Neural cell (in vitro differentiated cells): Measurements from ENCODE around the gene ENKUR. TPM values are rescaled to one million over a fixed set of nuclear protein-coding genes. Genes with fewer than 3 reads are reported as not detected.

ENCODE experiments used
- H2AFZ ChIP-seq: fragments of 200-600, 300-800 bp; sonication (generic), shearing (Covaris generic); 2 replicates; pipeline ENCODE4 v1.6.0; 2014; ENCODE audit warnings: low read depth, mild to moderate bottlenecking, antibody characterized with exemption, low read length, moderate library complexity
- H3F3A ChIP-seq: fragments of 200-600 bp; shearing (Covaris generic); 2 replicates; pipeline ENCODE4 v1.6.1; 2016; ENCODE audit warnings: mild to moderate bottlenecking, moderate library complexity, mixed read lengths, antibody characterized with exemption, low read length; ENCODE audit not compliant: insufficient read depth, poor library complexity, severe bottlenecking
- H3K27ac ChIP-seq: fragments of 200-600, 300-800 bp; sonication (generic), shearing (Covaris generic); 2 replicates; pipeline ENCODE4 v1.5.1; 2014; ENCODE audit warnings: mild to moderate bottlenecking, low read length, moderate library complexity
- H3K27me3 ChIP-seq: fragments of 300-800, 200-600 bp; sonication (generic), shearing (Covaris generic); 2 replicates; pipeline ENCODE4 v1.6.0; 2014; ENCODE audit warnings: mild to moderate bottlenecking, low read depth, low read length, moderate library complexity; ENCODE audit not compliant: insufficient read depth
- H3K36me3 ChIP-seq: fragments of 300-800, 200-600 bp; sonication (generic), shearing (Covaris generic); 2 replicates; pipeline ENCODE4 v1.5.1; 2014; ENCODE audit warnings: mild to moderate bottlenecking, antibody characterized with exemption, low read length, moderate library complexity; ENCODE audit not compliant: insufficient read depth
- H3K4me2 ChIP-seq: fragments of 300-800, 200-600 bp; sonication (generic), shearing (Covaris generic); 2 replicates; pipeline ENCODE4 v1.6.0; 2014; ENCODE audit warnings: mild to moderate bottlenecking, low read length
- H3K4me3 ChIP-seq: fragments of 300-800, 200-600 bp; sonication (generic), shearing (Covaris generic); 2 replicates; pipeline ENCODE4 v1.5.1; 2014; ENCODE audit warnings: mild to moderate bottlenecking, low read length, moderate library complexity
- H3K79me2 ChIP-seq: fragments of 200-600 bp; shearing (Covaris generic); replicated peaks from 2 replicates; pipeline ENCODE4 v1.6.0; 2014; ENCODE audit warnings: mild to moderate bottlenecking, low read length, moderate library complexity; ENCODE audit not compliant: insufficient read depth
- H3K9ac ChIP-seq: fragments of 300-800, 200-600 bp; sonication (generic), shearing (Covaris generic); 2 replicates; pipeline ENCODE4 v1.6.1; 2016; ENCODE audit warnings: mild to moderate bottlenecking, low read length, mixed read lengths
- H3K9me2 ChIP-seq: fragments of 200-600 bp; shearing (Covaris generic); 2 replicates; pipeline ENCODE4 v1.6.1; 2016; ENCODE audit warnings: mild to moderate bottlenecking, low read length, mixed read lengths; ENCODE audit not compliant: insufficient read depth
- H3K9me3 ChIP-seq: fragments of 200-600, 300-800 bp; sonication (generic), shearing (Covaris generic); 2 replicates; pipeline ENCODE4 v1.6.1; 2016; ENCODE audit warnings: mild to moderate bottlenecking, mixed run types, low read length, moderate library complexity, mixed read lengths
- H4K20me1 ChIP-seq: fragments of 200-600 bp; shearing (Covaris generic); 2 replicates; pipeline ENCODE4 v1.6.1; 2016; ENCODE audit warnings: mild to moderate bottlenecking, mixed run types; ENCODE audit not compliant: insufficient read depth
- CTCF ChIP-seq: fragments of 450-650 bp; IDR thresholded peaks from 2 replicates; pipeline ENCODE4 v1.5.1; 2014; ENCODE audit warnings: antibody characterized with exemption, mild to moderate bottlenecking, moderate library complexity; ENCODE audit not compliant: poor library complexity, severe bottlenecking
- EP300 ChIP-seq: fragments of 450-650 bp; conservative IDR thresholded peaks from 2 replicates; pipeline ENCODE4 v1.6.1; 2014; ENCODE audit warnings: antibody characterized with exemption, mild to moderate bottlenecking, moderate library complexity; ENCODE audit not compliant: poor library complexity, severe bottlenecking
- EZH2 ChIP-seq: fragments of 200-600, 300-800 bp; shearing (Covaris generic), sonication (generic); IDR thresholded peaks from 2 replicates; pipeline ENCODE4 v1.6.1; 2014; ENCODE audit warnings: antibody characterized with exemption, low read length, borderline replicate concordance, mild to moderate bottlenecking; ENCODE audit not compliant: insufficient read depth, poor library complexity, severe bottlenecking
- MXI1 ChIP-seq: fragments of 450-650 bp; conservative IDR thresholded peaks from 2 replicates; pipeline ENCODE4 v1.6.1; 2014; ENCODE audit warnings: antibody characterized with exemption, mild to moderate bottlenecking; ENCODE audit not compliant: poor library complexity, severe bottlenecking
- POLR2AphosphoS5 ChIP-seq: IDR thresholded peaks from 2 replicates; pipeline ENCODE4 v1.6.1; 2012
- RAD21 ChIP-seq: fragments of 450-650 bp; conservative IDR thresholded peaks from 2 replicates; pipeline ENCODE4 v1.6.1; 2014; ENCODE audit warnings: antibody characterized with exemption, mild to moderate bottlenecking, moderate library complexity
- REST ChIP-seq: IDR thresholded peaks from 2 replicates; pipeline ENCODE4 v1.6.1; 2012; ENCODE audit warnings: borderline replicate concordance
- SMC3 ChIP-seq: fragments of 450-650 bp; conservative IDR thresholded peaks from 2 replicates; pipeline ENCODE4 v1.6.1; 2014; ENCODE audit warnings: antibody characterized with exemption, mild to moderate bottlenecking, moderate library complexity; ENCODE audit not compliant: poor library complexity
- TAF1 ChIP-seq: IDR thresholded peaks from 2 replicates; pipeline ENCODE4 v1.6.1; 2012; ENCODE audit warnings: low read depth
- polyA plus RNA-seq: library from polyadenylated mRNA; depleted of rRNA; stranded (reverse); fragments of >200 nt; gene quantifications from 2 replicates; pipeline ENCODE4 v1.2.3, GENCODE V29; 2014

The ENKUR gene
- polyA plus RNA-seq, 1 donor from 2014 or later = 2.6 TPM

- H3K4me3 ChIP-seq = no peak overlapping the region
- H4K20me1 ChIP-seq = no peaks in the 10 kb centered on the region
- no peaks in the 10 kb centered on the region for H3K9me3 ChIP-seq
- H3K9ac ChIP-seq = no peak overlapping the region
- H3K27ac ChIP-seq = no peak overlapping the region
- no peaks in the 10 kb centered on the region for H3K36me3 ChIP-seq
- H3K4me2 ChIP-seq = no peak overlapping the region
- H3F3A ChIP-seq = no peaks in the 10 kb centered on the region
- TF ChIP-seq RAD21 (no peak), EZH2 (no peak), SMC3 (no peak), REST (no peak), POLR2AphosphoS5 (no peak), CTCF (no peak), MXI1 (no peak), TAF1 (no peak), EP300 (no peak)
- H3K79me2 ChIP-seq = no peaks in the 10 kb centered on the region
- H3K9me2 ChIP-seq = no peaks in the 10 kb centered on the region
- no peak overlapping the region for H2AFZ ChIP-seq
- no peaks in the 10 kb centered on the region for H3K27me3 ChIP-seq
These were observed 48.9 kb downstream of the ENKUR start for GRCh38 chr10:24966962-24967481.

GRCh38 chr10:24965051-24965450, 50.9 kb downstream of the ENKUR start:
- H3K4me2 ChIP-seq = no peak overlapping the region
- H4K20me1 ChIP-seq = no peaks in the 10 kb centered on the region
- H3K79me2 ChIP-seq = no peaks in the 10 kb centered on the region
- no peaks in the 10 kb centered on the region for H3F3A ChIP-seq
- no peaks in the 10 kb centered on the region for H3K9me3 ChIP-seq
- H3K27me3 ChIP-seq = no peaks in the 10 kb centered on the region
- H3K27ac ChIP-seq = no peak overlapping the region
- TF ChIP-seq POLR2AphosphoS5 = no peak
- no peak for TF ChIP-seq REST
- no peak for TF ChIP-seq TAF1
- no peak for TF ChIP-seq RAD21
- TF ChIP-seq EP300 = no peak
- H3K9me2 ChIP-seq = no peaks in the 10 kb centered on the region
- H3K4me3 ChIP-seq = no peak overlapping the region
- H3K36me3 ChIP-seq = no peaks in the 10 kb centered on the region
- H3K9ac ChIP-seq = no peak overlapping the region
- no peak overlapping the region for H2AFZ ChIP-seq
